K562 (cell line): ENCODE results near the gene MYL6B. TPM values are rescaled to one million over a fixed set of nuclear protein-coding genes. Genes with fewer than 3 reads are reported as not detected.
A peak's percentile ranks its signal among the peaks of the same experiment; 100 is the strongest.

Experiments
- AFF1 ChIP-seq, 2 experiments: fragments of 450-650 bp; IDR thresholded peaks; 2 replicates each; pipeline ENCODE4 v1.6.1; 2018; ENCODE audit warnings: mild to moderate bottlenecking in 2 of 2, low read depth in 1 of 2; ENCODE audit not compliant: partially characterized antibody in 2 of 2
- ARID2 ChIP-seq: fragments of 450-650 bp; IDR thresholded peaks from 2 replicates; pipeline ENCODE4 v1.6.1; 2017; ENCODE audit warnings: antibody characterized with exemption, mild to moderate bottlenecking
- CREB1 ChIP-seq, 2 experiments: sonication (generic) in 1 of 2; formaldehyde crosslinking in 1 of 2; IDR thresholded peaks; 2 replicates each; pipeline versions ENCODE4 v1.6.1 to v1.8.0; 2012 to 2022; ENCODE audit warnings: inconsistent platforms in 1 of 2, mild to moderate bottlenecking in 1 of 2, missing genetic modification reagents in 1 of 2, moderate library complexity in 1 of 2
- MEF2D ChIP-seq: conservative IDR thresholded peaks from 2 replicates; pipeline ENCODE4 v1.6.1; 2016; ENCODE audit warnings: low read depth, missing genetic modification characterization, missing compliant biosample characterization
- MTA3 ChIP-seq: fragments of 450-650 bp; formaldehyde crosslinking; IDR thresholded peaks from 2 replicates; pipeline ENCODE4 v1.6.1; 2017; ENCODE audit warnings: mild to moderate bottlenecking, borderline replicate concordance
- NUFIP1 ChIP-seq: fragments of 450-650 bp; IDR thresholded peaks from 2 replicates; pipeline ENCODE4 v1.6.1; 2018; ENCODE audit not compliant: partially characterized antibody
- SLC30A9 ChIP-seq: fragments of 250-450 bp; sonication (Bioruptor Pico); IDR thresholded peaks from 2 replicates; pipeline ENCODE4 v1.8.0; 2022; ENCODE audit warnings: mild to moderate bottlenecking, moderate library complexity
- SPI1 ChIP-seq: IDR thresholded peaks from 2 replicates; pipeline ENCODE4 v1.6.1; 2011; ENCODE audit warnings: low read depth, low read length, control low read depth, borderline replicate concordance
- TEAD1 ChIP-seq, 2 experiments: fragments of 450-650 bp in 1 of 2; sonication (generic) in 1 of 2; formaldehyde crosslinking; IDR thresholded peaks; 2 replicates each; pipeline versions ENCODE4 v1.4.0 to v1.8.0; 2020 to 2022; ENCODE audit warnings: mild to moderate bottlenecking in 2 of 2, missing genetic modification reagents in 1 of 2
- TEAD4 ChIP-seq, 2 experiments: sonication (generic) in 1 of 2; formaldehyde crosslinking in 1 of 2; IDR thresholded peaks; 2 replicates each; pipeline versions ENCODE4 v1.6.1 to v1.8.0; 2012 to 2022; ENCODE audit warnings: borderline replicate concordance in 1 of 2, inconsistent platforms in 1 of 2, low read length in 1 of 2, mild to moderate bottlenecking in 1 of 2, missing genetic modification reagents in 1 of 2
- ZNF197 ChIP-seq: fragments of 200-800 bp; sonication (Bioruptor generic); IDR thresholded peaks from 2 replicates; pipeline ENCODE4 v1.6.1; 2016; ENCODE audit warnings: low read depth, missing genetic modification characterization, missing compliant biosample characterization
- ZNF57 ChIP-seq: fragments of 450-650 bp; formaldehyde crosslinking; IDR thresholded peaks from 2 replicates; pipeline ENCODE4 v1.4.0; 2020; ENCODE audit warnings: mild to moderate bottlenecking, moderate library complexity
- ZNF695 ChIP-seq: fragments of 450-650 bp; formaldehyde crosslinking; IDR thresholded peaks from 2 replicates; pipeline ENCODE4 v1.4.0; 2020; ENCODE audit warnings: mild to moderate bottlenecking, moderate library complexity
- ZNF76 ChIP-seq: fragments of 250-450 bp; sonication (Bioruptor Pico); IDR thresholded peaks from 2 replicates; pipeline ENCODE4 v1.4.0; 2020; ENCODE audit warnings: mild to moderate bottlenecking, moderate library complexity, borderline replicate concordance
- polyA plus RNA-seq, 8 experiments: library from polyadenylated mRNA; depleted of rRNA in 4 of 8; stranded (reverse) in 5 of 8; unstranded in 3 of 8; fragments of >200 nt; fragmentation: Nextera tagmentation in 2 of 8; fragmentation: Illumina TruSeq in 1 of 8; extraction: Ambion mirVana in 2 of 8; extraction: Trizol in 1 of 8; gene quantifications; 2 replicates each; pipeline versions ENCODE4 v1.2.1 to v1.2.3, GENCODE V29; 2011 to 2014; ENCODE audit warnings: inconsistent platforms in 1 of 8, missing spikeins in 1 of 8
- total RNA-seq, 7 experiments: library from RNA; depleted of rRNA in 6 of 7; stranded (reverse); fragments of >200 nt in 6 of 7; fragmentation: Illumina TruSeq in 2 of 7; extraction: Trizol in 2 of 7; gene quantifications; 2 replicates each; pipeline versions ENCODE4 v1.2.1 to v1.2.3, GENCODE V29; 2011 to 2021; ENCODE audit warnings: low replicate concordance in 1 of 7
- TF ChIP-seq, protein P1 (sequence below): fragments of 450-650 bp; IDR thresholded peaks from 2 replicates; pipeline ENCODE4 v1.7.0; 2016; ENCODE audit warnings: borderline replicate concordance
- TF ChIP-seq, protein P2 (sequence below): fragments of 450-650 bp; IDR thresholded peaks from 2 replicates; pipeline ENCODE4 v1.6.1; 2016; ENCODE audit warnings: borderline replicate concordance
- TF ChIP-seq, protein P3 (sequence below): fragments of 250-450 bp; sonication (Bioruptor Pico); IDR thresholded peaks from 2 replicates; pipeline ENCODE4 v1.5.0; 2020; ENCODE audit warnings: mild to moderate bottlenecking

The MYL6B gene
- total and polyA plus RNA-seq, 9 of the 15 experiments (the other 6 are each of a cell fraction or from before 2014, with no cell fraction given) = 42.8 to 77.3 (median 68.6) TPM

DNA sequence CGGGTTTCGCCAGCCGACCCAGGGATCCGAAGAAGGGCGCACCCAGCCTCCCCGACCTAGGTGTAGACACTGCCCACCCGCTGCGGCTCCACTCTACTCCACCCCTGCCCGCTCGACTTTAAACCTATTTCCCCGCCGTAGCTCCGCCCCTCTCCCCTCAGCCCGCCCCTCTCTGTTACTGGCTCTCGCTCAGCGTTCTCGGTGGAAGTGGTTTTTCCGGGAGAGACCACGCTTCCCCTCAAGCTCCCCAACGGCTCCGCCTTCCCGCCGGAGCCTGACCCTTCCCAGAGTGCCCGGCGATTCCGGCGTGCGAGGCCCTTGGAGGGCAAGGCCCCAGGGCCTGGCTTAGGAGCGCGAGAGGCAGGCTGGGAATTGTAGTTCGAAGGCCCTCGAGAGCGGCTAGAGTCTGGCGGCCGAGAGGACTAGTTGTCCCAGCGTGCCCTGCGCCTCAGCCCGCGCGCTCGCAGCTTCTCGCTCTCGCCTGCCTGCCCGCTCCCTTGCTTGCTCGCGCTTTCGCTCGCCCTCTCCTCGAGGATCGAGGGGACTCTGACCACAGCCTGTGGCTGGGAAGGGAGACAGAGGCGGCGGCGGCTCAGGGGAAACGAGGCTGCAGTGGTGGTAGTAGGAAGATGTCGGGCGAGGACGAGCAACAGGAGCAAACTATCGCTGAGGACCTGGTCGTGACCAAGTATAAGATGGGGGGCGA is 48.1 kb upstream of the MYL6B start, which contains the start of gene PA2G4 (continued):
- TF ChIP-seq NUFIP1 (no peak), SPI1 (peak; percentile 49; the same call in 1 of the 2 replicates), AFF1 (IDR thresholded peaks at IDR 0.05; ENCODE audit: low read depth in 1 of 2, partially characterized antibody in 2 of 2) (peak; percentile 29 to 97), ZNF695 (CRISPR knock-in tag) (no peak), ZNF197 (CRISPR knock-in tag) (peak; percentile 56; the same call in 1 of the 2 replicates), CREB1 (IDR thresholded peaks at IDR 0.05) (peak; percentile 51; the same call in 1 of the 2 replicates), CREB1 (CRISPR knock-in tag; IDR thresholded peaks at IDR 0.05) (peak; percentile 72; the same call in 1 of the 2 replicates), MEF2D (tag) (peak; percentile 59; the same call in 1 of the 2 replicates), SLC30A9 (CRISPR knock-in tag) (no peak), TEAD4 (IDR thresholded peaks at IDR 0.05; ENCODE audit: low read length) (peak; percentile 11; the same call in 1 of the 2 replicates), TEAD4 (CRISPR knock-in tag; IDR thresholded peaks at IDR 0.05; ENCODE audit: borderline replicate concordance) (0 out of 2 replicates have a peak, but pooled peaks have one; percentile 40), ZNF76 (CRISPR knock-in tag) (no peak), ZNF57 (CRISPR knock-in tag) (no peak), TEAD1 (CRISPR knock-in tag; IDR thresholded peaks at IDR 0.05) (peak in 1 of 2 experiments; percentile 89; a peak in 2 of 4 replicates), ARID2 (no peak), MTA3 (peak; percentile 19)
- TF ChIP-seq, protein P1, sequence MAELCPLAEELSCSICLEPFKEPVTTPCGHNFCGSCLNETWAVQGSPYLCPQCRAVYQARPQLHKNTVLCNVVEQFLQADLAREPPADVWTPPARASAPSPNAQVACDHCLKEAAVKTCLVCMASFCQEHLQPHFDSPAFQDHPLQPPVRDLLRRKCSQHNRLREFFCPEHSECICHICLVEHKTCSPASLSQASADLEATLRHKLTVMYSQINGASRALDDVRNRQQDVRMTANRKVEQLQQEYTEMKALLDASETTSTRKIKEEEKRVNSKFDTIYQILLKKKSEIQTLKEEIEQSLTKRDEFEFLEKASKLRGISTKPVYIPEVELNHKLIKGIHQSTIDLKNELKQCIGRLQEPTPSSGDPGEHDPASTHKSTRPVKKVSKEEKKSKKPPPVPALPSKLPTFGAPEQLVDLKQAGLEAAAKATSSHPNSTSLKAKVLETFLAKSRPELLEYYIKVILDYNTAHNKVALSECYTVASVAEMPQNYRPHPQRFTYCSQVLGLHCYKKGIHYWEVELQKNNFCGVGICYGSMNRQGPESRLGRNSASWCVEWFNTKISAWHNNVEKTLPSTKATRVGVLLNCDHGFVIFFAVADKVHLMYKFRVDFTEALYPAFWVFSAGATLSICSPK = no peak
- TF ChIP-seq, protein P2, sequence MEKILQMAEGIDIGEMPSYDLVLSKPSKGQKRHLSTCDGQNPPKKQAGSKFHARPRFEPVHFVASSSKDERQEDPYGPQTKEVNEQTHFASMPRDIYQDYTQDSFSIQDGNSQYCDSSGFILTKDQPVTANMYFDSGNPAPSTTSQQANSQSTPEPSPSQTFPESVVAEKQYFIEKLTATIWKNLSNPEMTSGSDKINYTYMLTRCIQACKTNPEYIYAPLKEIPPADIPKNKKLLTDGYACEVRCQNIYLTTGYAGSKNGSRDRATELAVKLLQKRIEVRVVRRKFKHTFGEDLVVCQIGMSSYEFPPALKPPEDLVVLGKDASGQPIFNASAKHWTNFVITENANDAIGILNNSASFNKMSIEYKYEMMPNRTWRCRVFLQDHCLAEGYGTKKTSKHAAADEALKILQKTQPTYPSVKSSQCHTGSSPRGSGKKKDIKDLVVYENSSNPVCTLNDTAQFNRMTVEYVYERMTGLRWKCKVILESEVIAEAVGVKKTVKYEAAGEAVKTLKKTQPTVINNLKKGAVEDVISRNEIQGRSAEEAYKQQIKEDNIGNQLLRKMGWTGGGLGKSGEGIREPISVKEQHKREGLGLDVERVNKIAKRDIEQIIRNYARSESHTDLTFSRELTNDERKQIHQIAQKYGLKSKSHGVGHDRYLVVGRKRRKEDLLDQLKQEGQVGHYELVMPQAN = peak; percentile 58
- TF ChIP-seq, protein P3, sequence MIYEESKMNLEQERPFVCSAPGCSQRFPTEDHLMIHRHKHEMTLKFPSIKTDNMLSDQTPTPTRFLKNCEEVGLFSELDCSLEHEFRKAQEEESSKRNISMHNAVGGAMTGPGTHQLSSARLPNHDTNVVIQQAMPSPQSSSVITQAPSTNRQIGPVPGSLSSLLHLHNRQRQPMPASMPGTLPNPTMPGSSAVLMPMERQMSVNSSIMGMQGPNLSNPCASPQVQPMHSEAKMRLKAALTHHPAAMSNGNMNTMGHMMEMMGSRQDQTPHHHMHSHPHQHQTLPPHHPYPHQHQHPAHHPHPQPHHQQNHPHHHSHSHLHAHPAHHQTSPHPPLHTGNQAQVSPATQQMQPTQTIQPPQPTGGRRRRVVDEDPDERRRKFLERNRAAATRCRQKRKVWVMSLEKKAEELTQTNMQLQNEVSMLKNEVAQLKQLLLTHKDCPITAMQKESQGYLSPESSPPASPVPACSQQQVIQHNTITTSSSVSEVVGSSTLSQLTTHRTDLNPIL (CRISPR knock-in tag) = no peak
